Stimulated activated CD8-positive, alpha-beta memory T cell treated with anti-CD3 and anti-CD28 coated beads, Interleukin-4, amount 100 ng/mL, for 4 hours (primary cell): Measurements from ENCODE around the gene SPACA4.
"Not testable (repeated sequence)": the region's sequence is repeated elsewhere in the genome, so short reads cannot be mapped to it uniquely, and the experiment has no call there.

ENCODE experiments used
- DNase-seq, 2 donors: peaks; one replicate each; pipeline ENCODE4 v3.0.0-alpha.2; 2020; ENCODE audit warnings: low read depth in 2 of 2, low spot score in 1 of 2

The SPACA4 gene

DNA sequence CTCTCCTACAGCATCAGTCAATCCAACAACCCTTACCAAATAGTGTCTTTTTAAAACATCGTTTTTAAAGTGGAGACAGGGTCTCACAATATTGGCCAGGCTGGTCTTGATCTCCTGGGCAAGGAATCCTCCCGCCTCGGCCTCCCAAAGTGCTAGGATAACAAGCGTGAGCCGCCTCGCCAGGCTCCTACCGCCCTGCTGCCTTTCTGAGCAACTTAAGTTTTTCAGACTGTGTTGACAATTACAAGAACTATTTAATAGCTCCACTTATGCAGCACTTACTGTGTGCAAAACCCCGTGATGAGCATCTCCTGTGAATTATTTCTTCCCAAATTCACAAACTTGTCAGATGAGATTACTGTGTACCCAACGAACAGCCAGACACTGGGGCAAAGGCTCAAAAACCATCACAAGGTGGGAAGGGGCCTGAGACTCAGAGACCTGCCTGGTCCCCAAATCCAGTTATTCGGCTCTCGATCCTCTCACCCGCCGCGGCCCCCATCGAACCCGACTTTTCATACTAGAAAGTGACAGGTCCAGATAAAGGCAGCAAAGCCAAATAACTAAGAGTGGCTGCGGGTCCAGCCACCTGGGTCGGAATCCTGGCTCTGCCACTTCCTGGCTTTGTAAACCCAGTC is 11.9 kb downstream of the SPACA4 start:
- DNase-seq = no peak

DNA sequence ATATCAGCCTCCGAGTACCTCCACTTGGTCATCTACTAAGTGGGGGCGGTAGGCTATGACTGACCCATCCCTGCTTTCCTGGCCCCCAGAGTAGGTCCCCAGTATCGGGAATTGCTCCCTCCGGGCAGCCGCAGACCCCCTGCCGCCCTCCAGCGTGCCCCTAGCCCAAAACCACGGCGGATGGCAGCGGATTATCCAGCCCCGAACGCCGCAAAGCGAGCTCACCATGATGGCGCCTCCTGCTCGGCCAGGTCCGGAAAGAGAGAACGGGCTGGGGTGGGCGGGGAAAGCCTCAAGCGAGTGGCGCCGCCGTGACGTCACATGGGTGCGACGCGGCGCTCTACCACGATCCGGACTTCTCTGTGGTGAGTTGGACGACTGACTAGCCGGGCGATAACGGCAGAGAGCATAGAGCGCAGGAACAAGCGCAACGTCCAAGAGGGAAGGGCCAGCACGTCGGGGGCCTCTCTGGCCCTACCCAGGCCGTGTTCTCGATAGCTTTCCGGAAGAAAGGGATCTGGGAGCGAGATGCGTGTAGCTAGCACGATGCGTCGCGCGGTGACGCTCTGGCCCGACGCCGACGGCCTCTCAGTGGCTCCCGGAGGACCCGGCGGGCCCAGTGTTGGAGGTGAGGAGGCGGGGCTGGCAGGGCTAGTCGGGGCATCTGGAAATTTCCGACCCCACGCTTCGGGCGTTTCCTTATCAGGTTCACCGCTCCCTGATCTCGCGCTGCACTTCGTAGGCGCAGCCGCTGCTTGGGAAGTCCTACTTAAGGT is 12.6 kb downstream of the SPACA4 start, which contains the start of the genes RPL18 and SPHK2:
RPL18 (minus strand) TSS at position 263 of the 776 bp plus-strand sequence; CDS start at position 228, 35 bp downstream.
SPHK2 (plus strand) TSS at position 591 of the 776 bp plus-strand sequence. CDS start 1,009 bp downstream, outside the sequence.
- DNase-seq = peak; percentile 88 to 95

DNA sequence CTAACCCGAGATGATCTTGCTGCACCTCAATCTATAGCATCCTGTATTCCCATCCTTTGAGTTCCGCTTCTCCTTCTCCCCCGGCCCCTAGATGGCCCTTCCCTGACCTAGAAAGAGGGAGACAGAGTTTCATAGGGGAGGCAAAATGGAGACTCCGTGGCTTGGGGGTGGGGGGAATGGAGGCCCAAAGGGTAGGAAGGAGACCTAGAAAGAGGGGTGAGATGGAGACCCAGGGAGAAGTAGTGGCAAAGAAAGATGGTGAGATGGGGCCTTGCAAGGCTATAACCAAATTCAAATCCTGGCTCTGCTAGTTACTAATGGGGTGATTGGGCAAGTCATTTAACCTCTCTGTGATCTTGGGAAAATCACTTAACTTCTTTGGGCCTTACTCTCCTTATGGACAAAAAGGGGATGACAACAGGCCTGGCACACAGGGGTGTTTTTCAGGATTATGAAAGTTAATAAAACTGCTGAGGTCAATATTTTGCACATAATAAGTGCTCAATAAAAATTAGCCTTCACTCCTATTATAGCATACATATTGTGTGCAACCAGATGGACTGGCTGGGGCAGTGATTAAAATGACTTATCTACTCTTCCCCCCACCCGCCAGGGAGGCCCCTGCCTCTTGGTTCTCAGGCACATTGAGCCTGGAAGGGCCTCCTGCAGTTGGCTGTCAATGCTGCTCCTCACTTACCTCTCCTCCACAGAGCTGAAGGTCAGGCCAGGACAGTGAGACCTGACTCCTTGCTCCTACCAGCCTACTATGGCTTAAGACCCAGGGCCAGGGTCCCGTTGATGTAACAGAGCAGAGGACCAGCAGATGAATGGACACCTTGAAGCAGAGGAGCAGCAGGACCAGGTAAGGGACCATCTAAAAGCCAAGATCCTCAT is 13.4 kb downstream of the SPACA4 start:
- DNase-seq = no peak

DNA sequence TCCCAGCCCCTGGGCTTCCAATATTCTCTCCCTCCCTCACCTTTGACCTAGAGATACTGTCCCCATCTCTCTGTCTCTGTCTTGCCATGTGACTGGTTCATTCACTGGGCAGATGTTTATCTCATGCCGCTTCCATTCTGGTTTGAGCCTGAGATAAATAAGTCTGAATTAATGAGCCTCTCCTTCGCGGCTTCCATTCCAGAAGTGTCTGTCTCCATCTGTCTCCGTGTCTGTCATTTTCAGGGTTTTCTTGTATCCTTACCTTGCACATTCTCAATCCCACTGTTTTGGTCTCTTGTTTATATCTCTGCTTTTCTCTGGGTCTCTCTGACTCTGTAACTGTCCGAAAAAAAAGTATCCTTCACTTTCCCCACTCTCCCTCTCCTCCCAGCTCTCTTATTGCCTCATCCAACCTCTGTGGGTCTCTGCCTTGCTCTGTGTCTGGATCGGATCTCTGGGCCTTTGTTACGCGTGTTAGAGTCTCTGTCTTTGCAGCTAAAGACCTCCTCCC is 17.1 kb downstream of the SPACA4 start:
- no peak for DNase-seq

GRCh38 chr19:48624067-48624594 is 17.6 kb downstream of the SPACA4 start:
- peak; percentile 86 to 93 for DNase-seq

- DNase-seq = no peak
Observed at GRCh38 chr19:48624791-48625723, 18.5 kb downstream of the SPACA4 start.

- DNase-seq = no peak
Observed at GRCh38 chr19:48625891-48626327, 19.4 kb downstream of the SPACA4 start.

- DNase-seq = no peak
Observed at GRCh38 chr19:48627201-48627864, 20.8 kb downstream of the SPACA4 start.

DNA sequence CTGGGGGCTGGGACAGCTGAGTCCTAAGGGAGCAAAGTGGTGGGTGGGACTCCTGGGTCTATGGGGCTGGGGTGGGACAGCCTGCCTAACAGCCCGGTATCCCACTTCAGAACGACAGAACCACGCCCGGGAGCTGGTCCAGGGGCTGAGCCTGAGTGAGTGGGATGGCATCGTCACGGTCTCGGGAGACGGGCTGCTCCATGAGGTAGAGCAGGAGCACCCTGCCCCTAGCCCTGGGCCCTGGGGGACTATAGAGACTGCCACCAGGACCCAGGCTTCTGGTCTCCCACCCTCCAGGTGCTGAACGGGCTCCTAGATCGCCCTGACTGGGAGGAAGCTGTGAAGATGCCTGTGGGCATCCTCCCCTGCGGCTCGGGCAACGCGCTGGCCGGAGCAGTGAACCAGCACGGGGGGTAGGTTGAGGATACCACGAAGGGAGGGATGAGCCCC is 21.3 kb downstream of the SPACA4 start:
- no peak for DNase-seq

- DNase-seq = no peak
Observed at GRCh38 chr19:48628486-48629296, 22.1 kb downstream of the SPACA4 start.

DNA sequence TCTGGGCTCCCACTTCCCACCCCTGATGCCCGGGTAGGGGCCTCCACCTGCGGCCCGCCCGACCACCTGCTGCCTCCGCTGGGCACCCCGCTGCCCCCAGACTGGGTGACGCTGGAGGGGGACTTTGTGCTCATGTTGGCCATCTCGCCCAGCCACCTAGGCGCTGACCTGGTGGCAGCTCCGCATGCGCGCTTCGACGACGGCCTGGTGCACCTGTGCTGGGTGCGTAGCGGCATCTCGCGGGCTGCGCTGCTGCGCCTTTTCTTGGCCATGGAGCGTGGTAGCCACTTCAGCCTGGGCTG is 22.7 kb downstream of the SPACA4 start:
- no peak for DNase-seq

- no peak for DNase-seq
Observed at GRCh38 chr19:48629599-48630295, 23.2 kb downstream of the SPACA4 start.

DNA sequence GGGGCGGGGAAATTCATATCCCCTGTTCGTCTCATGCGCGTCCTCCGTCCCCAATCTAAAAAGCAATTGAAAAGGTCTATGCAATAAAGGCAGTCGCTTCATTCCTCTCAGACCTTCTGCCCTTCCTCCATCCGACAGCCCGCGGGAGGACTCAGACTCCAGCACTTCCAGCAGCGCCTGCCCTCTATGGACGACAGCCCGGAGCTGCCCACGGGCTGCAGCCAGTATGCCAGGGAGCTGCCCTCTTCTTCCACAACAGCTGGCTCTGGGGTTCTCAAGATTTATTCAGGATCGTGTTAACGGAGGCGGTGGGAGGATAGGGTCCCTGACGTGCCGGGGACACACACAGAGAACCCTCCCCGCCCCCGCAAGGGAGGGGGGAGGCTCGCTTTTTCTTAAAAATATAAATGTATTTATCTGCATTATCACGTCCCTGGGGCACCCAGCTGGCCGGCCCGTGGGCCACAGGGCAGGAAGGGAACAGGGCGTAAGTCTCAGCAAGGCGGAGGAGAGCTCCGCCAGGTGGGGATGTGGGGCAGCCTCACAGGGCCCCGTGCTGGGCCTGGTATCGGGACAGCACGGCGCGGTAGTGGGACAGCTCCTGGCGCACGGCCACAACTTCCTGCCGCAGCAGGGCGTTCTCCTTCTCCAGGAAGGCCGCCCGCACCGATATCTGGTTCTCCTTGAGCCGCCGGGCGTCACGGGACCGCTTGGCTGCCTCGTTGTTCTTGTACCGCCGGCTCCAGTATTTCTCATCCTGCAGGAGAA is 23.9 kb downstream of the SPACA4 start:
- no peak for DNase-seq

GRCh38 chr19:48631225-48631624 is 24.7 kb downstream of the SPACA4 start:
- no peak for DNase-seq

DNA sequence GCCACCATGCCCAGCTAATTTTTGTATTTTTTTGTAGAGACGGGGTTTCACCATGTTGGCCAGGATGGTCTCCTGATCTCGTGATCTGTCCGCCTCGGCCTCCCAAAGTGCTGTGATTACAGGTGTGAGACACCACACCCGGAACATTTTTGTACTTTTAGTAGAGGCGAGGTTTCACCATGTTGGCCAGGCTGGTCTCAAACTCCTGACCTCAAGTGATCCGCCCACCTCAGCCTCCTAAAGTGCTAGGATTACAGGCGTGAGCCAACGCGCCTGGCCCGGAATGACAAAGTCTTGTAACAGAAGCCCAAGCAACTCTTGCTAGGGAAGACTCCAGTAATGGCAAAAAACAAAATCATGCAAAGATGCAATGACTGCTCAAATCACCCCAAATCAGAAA is 25.7 kb downstream of the SPACA4 start:
- not testable (repeated sequence) for DNase-seq

GRCh38 chr19:48632692-48633147 is 26.2 kb downstream of the SPACA4 start:
- DNase-seq = no peak
